Testis (tissue), 2 donors: ENCODE data around the gene ARVCF.

Experiments used
- POLR2A ChIP-seq: fragments of 450-650 bp; IDR thresholded peaks from one replicate; pipeline ENCODE4 v1.6.1; 2017; ENCODE audit warnings: antibody characterized with exemption, mild to moderate bottlenecking, moderate library complexity
- TF ChIP-seq, protein P1 (sequence below), 3 experiments: fragments of 450-650 bp in 2 of 3; fragments of 200-600 bp in 1 of 3; sonication (generic) in 1 of 3; IDR thresholded peaks; one replicate each; pipeline ENCODE4 v1.5.1; 2016 to 2019; ENCODE audit warnings: antibody characterized with exemption in 3 of 3, mild to moderate bottlenecking in 2 of 3, moderate library complexity in 1 of 3

DNA sequence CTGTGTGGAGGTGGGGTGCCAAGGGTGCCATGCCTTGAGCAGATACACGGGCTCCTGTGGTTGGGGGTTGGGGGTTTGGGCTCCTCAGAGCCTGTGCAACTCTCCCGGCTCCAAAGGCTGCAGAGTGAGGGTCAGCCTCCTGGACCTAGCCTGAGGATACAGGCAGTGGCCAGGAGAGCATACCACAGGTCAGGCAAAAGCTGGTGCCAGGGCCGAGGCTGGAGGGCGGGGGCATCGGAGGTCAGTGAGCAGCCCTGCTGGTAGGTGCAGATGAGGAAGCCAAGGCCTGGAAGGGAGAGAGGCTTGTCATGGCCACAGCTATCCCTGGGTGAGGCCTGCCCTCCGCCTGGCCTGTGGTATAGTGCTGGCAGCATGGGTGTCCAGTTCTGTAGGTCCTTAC, 37.9 kb upstream of the ARVCF start:
- TF ChIP-seq, protein P1, sequence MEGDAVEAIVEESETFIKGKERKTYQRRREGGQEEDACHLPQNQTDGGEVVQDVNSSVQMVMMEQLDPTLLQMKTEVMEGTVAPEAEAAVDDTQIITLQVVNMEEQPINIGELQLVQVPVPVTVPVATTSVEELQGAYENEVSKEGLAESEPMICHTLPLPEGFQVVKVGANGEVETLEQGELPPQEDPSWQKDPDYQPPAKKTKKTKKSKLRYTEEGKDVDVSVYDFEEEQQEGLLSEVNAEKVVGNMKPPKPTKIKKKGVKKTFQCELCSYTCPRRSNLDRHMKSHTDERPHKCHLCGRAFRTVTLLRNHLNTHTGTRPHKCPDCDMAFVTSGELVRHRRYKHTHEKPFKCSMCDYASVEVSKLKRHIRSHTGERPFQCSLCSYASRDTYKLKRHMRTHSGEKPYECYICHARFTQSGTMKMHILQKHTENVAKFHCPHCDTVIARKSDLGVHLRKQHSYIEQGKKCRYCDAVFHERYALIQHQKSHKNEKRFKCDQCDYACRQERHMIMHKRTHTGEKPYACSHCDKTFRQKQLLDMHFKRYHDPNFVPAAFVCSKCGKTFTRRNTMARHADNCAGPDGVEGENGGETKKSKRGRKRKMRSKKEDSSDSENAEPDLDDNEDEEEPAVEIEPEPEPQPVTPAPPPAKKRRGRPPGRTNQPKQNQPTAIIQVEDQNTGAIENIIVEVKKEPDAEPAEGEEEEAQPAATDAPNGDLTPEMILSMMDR (IDR thresholded peaks at IDR 0.05): no peak
- TF ChIP-seq POLR2A: no peak
